ENCODE results near the gene B4GALT1.

The B4GALT1 gene

GRCh38 chr9:33117306-33117705 lies 49.8 kb downstream of the B4GALT1 start:
- peak; percentile 49 for DNase-seq

DNA sequence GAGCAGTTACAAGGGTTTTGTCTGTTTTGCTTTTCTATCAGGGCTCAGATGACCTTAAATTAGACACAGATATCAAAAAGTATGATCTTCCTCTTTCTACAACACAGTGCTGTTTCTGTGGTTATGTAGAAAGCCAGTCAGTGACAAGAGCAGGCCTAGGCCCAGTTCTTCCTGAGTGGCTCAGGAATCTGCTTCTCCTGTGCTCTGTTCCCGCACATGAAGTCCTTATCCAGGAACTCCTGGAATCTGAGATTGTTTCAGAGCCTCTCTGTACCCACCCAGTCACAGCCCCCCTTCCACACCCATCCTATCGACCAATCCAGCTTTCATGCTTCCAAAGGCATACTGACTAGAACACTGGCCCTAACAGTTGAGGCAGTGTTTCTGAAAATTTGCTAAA lies 50.3 kb downstream of the B4GALT1 start:
- DNase-seq = peak; percentile 65

GRCh38 chr9:33114746-33115145 lies 52.4 kb downstream of the B4GALT1 start:
- DNase-seq = no peak

GRCh38 chr9:33113799-33114547 lies 53.2 kb downstream of the B4GALT1 start:
- no peak for DNase-seq

GRCh38 chr9:33112094-33112493 lies 55.0 kb downstream of the B4GALT1 start:
- no peak for DNase-seq

GRCh38 chr9:33111631-33112030 lies 55.5 kb downstream of the B4GALT1 start:
- DNase-seq = no peak

DNA sequence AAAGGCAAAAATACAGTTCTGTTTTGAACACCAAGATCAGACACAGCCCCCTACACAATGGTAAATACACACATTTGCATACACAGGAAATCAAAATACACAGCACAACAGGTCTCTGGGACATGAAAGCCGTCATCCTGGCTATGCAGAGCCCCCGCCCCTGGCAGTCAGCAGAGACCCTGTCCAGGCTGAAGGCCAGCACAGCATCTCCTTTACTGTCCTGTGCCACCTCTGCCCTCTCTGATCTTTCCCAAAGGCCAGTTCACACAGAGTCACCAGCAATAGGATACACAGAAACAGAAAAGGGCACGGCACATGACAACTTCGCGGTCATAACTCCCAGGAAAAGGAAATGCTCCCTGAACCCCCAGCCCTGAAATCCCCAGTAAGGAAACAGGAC lies 56.5 kb downstream of the B4GALT1 start:
- no peak for DNase-seq

GRCh38 chr9:33109850-33110595 lies 57.1 kb downstream of the B4GALT1 start:
- DNase-seq = no peak

DNA sequence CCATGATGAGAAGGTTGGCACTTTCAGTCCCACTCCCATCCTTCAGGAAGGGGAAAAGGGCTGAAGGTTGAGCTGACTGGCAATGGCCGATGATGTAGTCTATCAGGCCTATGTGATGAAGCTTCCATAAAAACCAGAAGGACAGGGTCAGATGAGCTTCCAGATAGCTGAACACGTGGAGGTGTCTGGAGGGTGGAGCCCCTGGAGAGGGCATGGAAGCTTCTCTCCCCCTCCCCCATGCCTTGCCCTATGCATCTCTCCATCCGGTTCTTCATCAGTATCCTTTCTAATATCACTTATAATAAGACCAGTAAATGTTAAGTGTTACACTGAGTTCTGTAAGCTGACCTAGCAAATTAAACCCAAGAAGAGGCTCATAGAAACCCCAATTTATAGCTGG lies 58.0 kb downstream of the B4GALT1 start:
- DNase-seq = no peak

- DNase-seq = no peak
These were observed 58.7 kb downstream of the B4GALT1 start for GRCh38 chr9:33108472-33108871.

- DNase-seq = no peak
These were observed 59.4 kb downstream of the B4GALT1 start for GRCh38 chr9:33107762-33108161.

DNA sequence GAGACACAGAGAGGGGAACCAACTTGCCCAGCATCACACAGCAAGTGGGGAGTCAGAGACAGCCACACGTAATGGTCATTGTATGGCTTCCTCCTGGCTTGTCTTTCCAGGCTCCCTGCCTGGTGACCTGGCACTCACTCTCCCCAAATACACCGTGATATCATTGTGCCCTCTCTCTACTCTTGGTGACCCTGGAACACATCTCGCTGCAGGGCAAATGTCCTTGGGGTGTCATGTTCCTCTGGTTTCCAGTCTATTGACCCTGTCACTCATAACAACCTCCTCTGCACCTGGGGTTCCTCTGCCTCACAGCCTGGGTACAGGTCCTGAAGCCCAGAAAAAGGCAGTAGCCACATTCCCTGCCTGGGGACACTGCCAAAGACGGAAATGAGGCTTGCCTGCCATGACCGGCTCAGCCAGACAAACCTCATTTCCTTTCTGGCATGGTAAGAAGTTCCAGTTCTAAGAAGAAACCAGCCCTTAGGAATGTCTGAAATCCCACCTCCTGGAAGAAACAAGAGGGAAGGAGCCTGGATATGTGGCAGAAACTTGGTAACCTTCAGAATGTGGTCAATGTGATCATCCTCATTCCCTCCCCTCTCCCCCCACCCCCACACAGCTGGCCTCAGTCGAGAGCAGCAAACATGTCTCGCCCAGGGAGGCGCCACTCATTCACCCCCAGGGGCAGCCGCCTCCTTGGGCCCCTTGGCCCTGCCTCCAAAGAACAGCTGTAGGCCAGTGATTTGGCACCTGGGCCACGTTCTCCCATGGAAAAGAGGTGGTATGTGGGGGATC lies 60.1 kb downstream of the B4GALT1 start:
- DNase-seq = no peak

DNA sequence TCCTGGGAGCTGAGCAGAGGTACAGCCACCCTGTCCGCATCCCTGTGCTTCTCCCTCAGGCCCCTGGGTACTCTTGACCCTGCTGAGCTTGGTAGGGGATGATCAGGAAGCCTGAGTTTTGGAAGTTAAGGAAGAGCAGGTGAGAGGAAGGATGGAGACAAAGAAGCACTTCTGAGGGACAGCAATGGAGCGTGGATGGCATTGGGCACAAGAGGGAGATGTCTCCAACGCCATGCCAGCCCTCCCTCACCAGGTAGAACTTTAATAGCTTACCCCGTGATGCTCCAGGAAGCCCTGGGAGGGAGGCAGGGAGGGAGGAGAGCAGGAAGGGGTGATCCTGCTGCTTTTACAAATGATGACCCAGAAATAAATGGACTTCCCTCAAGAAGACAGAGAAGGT lies 60.8 kb downstream of the B4GALT1 start:
- DNase-seq = no peak

- DNase-seq = no peak
These were observed 61.2 kb downstream of the B4GALT1 start for GRCh38 chr9:33105959-33106358.

- no peak for DNase-seq
These were observed 61.6 kb downstream of the B4GALT1 start for GRCh38 chr9:33105504-33105903.

DNA sequence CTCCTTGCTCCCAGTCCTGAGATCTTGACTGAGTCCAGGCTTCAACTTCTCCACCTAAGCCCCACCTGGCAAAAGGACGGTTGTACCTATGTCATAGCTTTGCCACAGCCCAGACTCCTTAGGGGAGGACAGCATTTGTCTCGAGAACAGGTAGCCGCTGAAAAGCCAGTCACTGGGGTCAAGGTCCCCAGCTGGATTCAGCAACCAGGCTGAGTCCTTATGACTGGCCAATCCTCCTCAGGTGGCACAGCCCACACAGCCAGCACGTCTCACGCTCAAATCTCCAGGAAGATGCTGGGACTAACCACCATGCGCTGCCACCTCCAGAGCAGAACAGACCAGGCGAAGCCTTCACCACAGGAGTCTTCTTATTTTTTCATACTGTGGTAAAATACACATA lies 62.7 kb downstream of the B4GALT1 start:
- no peak for DNase-seq

GRCh38 chr9:33103501-33104281 lies 63.4 kb downstream of the B4GALT1 start:
- DNase-seq = no peak

DNA sequence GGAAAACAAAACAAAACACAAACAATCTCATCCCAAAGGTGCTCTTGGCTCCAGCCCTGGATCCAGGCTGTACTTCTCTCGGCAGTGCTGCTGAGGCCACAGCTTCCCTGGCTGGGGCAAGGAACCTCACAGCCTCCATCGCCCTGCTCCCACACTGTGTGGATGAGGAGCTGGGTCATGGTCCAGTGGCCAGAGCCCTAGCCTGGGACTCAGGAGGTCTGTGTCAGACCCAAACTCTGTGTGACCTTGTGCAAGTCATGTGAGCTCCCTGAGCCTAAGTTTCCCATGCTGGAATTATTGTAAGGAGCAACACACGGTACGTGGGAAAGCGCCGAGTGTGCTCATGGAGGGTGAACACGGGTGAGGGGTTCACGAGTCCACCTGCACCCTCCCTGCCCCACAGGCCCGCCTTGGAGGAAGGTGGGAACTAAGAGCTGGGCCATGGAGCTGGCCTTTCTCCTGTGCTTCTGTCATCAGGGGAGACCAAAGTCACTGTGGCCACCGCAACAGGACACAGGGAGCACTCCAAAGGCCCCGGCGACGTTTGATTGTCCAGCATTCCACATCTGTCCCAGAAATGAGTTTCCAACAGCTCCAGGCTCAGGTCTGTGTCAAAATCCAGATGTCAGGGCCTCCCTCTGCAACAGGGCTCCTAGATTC lies 64.5 kb downstream of the B4GALT1 start:
- no peak for DNase-seq

- DNase-seq = no peak
These were observed 65.8 kb downstream of the B4GALT1 start for GRCh38 chr9:33101104-33101951.

- DNase-seq = no peak
These were observed 67.4 kb downstream of the B4GALT1 start for GRCh38 chr9:33099754-33100153.

- no peak for DNase-seq
These were observed 69.9 kb downstream of the B4GALT1 start for GRCh38 chr9:33097192-33097591.
